T-helper 17 cell (primary cell): ENCODE data around the gene GRID2IP. TPM values are rescaled to one million over a fixed set of nuclear protein-coding genes. Genes with fewer than 3 reads are reported as not detected.

ENCODE experiments used
- ATAC-seq: fragments of 150-1000 bp; cut with Tn5 transposase; 2 replicates; pipeline ENCODE4 v1.10.0; 2021; ENCODE audit warnings: mild to moderate bottlenecking, moderate library complexity
- DNase-seq, 3 donors: peaks; one replicate each; pipeline versions ENCODE4 v3.0.0 to v3.0.0-alpha.2; 2020 to 2021
- H3K9me3 ChIP-seq: one replicate; pipeline ENCODE4 v1.7.0; 2013; ENCODE audit warnings: low read length, mild to moderate bottlenecking; ENCODE audit not compliant: control insufficient read depth, poor library complexity, severe bottlenecking
- H3K27ac Mint-ChIP-seq: one replicate; pipeline ENCODE4 v1.8.0; 2022; ENCODE audit warnings: mild to moderate bottlenecking, moderate library complexity, mixed read lengths
- H3K27me3 Mint-ChIP-seq: one replicate; pipeline ENCODE4 v1.8.0; 2022; ENCODE audit warnings: mixed read lengths
- H3K36me3 Mint-ChIP-seq: one replicate; pipeline ENCODE4 v1.8.0; 2022; ENCODE audit warnings: low read depth, mixed read lengths
- H3K4me1 Mint-ChIP-seq: one replicate; pipeline ENCODE4 v1.8.0; 2022; ENCODE audit warnings: mild to moderate bottlenecking, mixed read lengths
- H3K4me3 Mint-ChIP-seq: one replicate; pipeline ENCODE4 v1.8.0; 2022; ENCODE audit warnings: mild to moderate bottlenecking, moderate library complexity, mixed read lengths
- total RNA-seq, 4 donors: library from RNA in 2 of 4; stranded (reverse) in 2 of 4; gene quantifications; one replicate each; pipeline ENCODE4 v1.2.3 and lab custom pipeline; 2022 to 2026

Gene GRID2IP
- total RNA-seq, 2 donors from 2014 or later, result 0.17 to 0.18 TPM

- Mint-ChIP-seq H3K4me3 (peak overlapping the region; percentile 90), H3K36me3 (peaks cover 5% of the 10 kb centered on the region), H3K27ac (no peak overlapping the region), H3K27me3 (peaks cover 33% of the 10 kb centered on the region), H3K4me1 (peaks cover 7% of the 10 kb centered on the region)
- H3K9me3 ChIP-seq, result no peaks in the 10 kb centered on the region
- ATAC-seq (no peak), DNase-seq (no peak)
These were observed 24.3 kb downstream of the GRID2IP start for GRCh38 chr7:6526997-6527378.

GRCh38 chr7:6520163-6520981, 30.9 kb downstream of the GRID2IP start:
- DNase-seq, result no peak
- H3K4me1 Mint-ChIP-seq, result peaks cover 8% of the 10 kb centered on the region
- no peak overlapping the region for H3K4me3 Mint-ChIP-seq
- H3K36me3 Mint-ChIP-seq, result peaks cover 2% of the 10 kb centered on the region
- no peak overlapping the region for H3K27ac Mint-ChIP-seq
- no peak for ATAC-seq
- no peaks in the 10 kb centered on the region for H3K9me3 ChIP-seq
- H3K27me3 Mint-ChIP-seq, result peaks cover 37% of the 10 kb centered on the region

GRCh38 chr7:6516387-6516983, 34.8 kb downstream of the GRID2IP start:
- DNase-seq (peak; percentile 36 to 43 (median 41)), ATAC-seq (peak; percentile 80)
- Mint-ChIP-seq H3K27ac (peak overlapping the region; percentile 79), H3K27me3 (peaks cover 14% of the 10 kb centered on the region), H3K36me3 (no peaks in the 10 kb centered on the region), H3K4me3 (peak overlapping the region; percentile 86), H3K4me1 (peaks cover 8% of the 10 kb centered on the region)
- no peaks in the 10 kb centered on the region for H3K9me3 ChIP-seq

- H3K36me3 Mint-ChIP-seq, result no peaks in the 10 kb centered on the region
- no peak overlapping the region for H3K27ac Mint-ChIP-seq
- no peak for DNase-seq
These were observed 37.7 kb downstream of the GRID2IP start for GRCh38 chr7:6513541-6513940.

DNA sequence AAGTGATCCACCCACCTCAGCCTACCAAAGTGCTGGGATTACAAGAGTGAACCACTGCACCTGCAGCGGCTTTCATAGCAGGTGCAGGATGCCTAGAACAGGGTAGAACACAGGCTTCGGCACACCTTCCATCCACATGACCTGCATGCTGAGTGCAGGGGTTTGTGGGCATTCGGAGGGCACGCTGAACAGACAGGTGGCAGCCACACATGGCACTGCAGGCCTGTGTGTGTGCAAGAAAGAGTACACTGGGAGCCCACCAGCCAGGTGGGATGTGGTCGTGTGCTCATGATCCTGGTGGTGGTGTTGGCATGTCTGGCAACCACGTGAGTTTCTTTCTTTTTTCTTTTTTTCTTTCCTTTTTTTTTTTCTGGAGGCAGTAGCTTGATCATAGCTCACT, 38.4 kb downstream of the GRID2IP start:
- DNase-seq (no peak), ATAC-seq (no peak)
- Mint-ChIP-seq H3K36me3 (no peaks in the 10 kb centered on the region), H3K27ac (no peak overlapping the region), H3K4me3 (no peak overlapping the region), H3K4me1 (peaks cover 8% of the 10 kb centered on the region), H3K27me3 (peaks cover 5% of the 10 kb centered on the region)
- no peaks in the 10 kb centered on the region for H3K9me3 ChIP-seq

More at GRCh38 chr7:6513541-6513940, 37.7 kb downstream of the GRID2IP start:
- H3K4me1 Mint-ChIP-seq, result peaks cover 8% of the 10 kb centered on the region
- H3K27me3 Mint-ChIP-seq, result peaks cover 5% of the 10 kb centered on the region
- no peak overlapping the region for H3K4me3 Mint-ChIP-seq
- no peaks in the 10 kb centered on the region for H3K9me3 ChIP-seq
- no peak for ATAC-seq

DNA sequence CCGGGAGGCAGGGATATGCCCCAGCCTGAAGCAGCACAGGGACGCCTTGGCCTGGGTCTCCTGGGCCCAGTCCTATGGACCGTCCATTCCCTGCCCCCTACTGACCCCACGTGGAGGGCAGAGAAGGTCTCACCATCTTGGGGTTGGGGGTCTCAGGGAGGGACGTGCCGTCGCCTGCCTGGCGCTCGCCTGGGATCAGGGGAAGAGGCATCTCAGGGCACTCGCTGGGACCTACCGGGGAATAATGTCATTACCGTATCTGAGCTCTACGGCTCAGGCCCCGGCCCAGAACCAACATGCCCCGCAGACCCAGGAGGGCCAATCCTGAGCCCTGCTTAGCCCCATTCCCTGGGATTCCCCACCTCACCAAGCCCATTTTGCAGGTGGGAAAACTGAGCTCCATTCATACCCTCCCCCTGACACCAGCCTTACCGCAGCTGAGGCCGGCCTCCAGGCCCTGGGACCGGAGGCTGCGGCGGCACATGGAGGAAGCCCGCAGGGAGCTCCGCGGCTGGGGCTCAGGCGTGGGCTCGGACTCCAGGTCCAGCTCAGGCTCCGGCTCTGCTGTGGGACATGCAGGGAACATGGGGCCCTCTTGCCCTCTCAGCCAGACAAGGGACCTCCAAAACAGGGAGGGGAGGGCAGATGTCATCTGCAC, 40.7 kb downstream of the GRID2IP start:
- no peaks in the 10 kb centered on the region for H3K9me3 ChIP-seq
- H3K4me3 Mint-ChIP-seq, result no peak overlapping the region
- no peak for DNase-seq
- peaks cover 2% of the 10 kb centered on the region for H3K36me3 Mint-ChIP-seq
- no peak overlapping the region for H3K27ac Mint-ChIP-seq
- H3K4me1 Mint-ChIP-seq, result no peaks in the 10 kb centered on the region
- peaks cover 5% of the 10 kb centered on the region for H3K27me3 Mint-ChIP-seq
- no peak for ATAC-seq

- ATAC-seq (no peak), DNase-seq (no peak)
- no peaks in the 10 kb centered on the region for H3K4me1 Mint-ChIP-seq
- no peak overlapping the region for H3K4me3 Mint-ChIP-seq
- no peak overlapping the region for H3K27ac Mint-ChIP-seq
- H3K27me3 Mint-ChIP-seq, result peaks cover 5% of the 10 kb centered on the region
- no peaks in the 10 kb centered on the region for H3K9me3 ChIP-seq
- peaks cover 2% of the 10 kb centered on the region for H3K36me3 Mint-ChIP-seq
These were observed 42.3 kb downstream of the GRID2IP start for GRCh38 chr7:6508950-6509349.

- ATAC-seq (no peak), DNase-seq (no peak)
- peaks cover 2% of the 10 kb centered on the region for H3K36me3 Mint-ChIP-seq
- no peak overlapping the region for H3K4me3 Mint-ChIP-seq
- H3K9me3 ChIP-seq, result no peaks in the 10 kb centered on the region
- peaks cover 5% of the 10 kb centered on the region for H3K27me3 Mint-ChIP-seq
- no peaks in the 10 kb centered on the region for H3K4me1 Mint-ChIP-seq
- H3K27ac Mint-ChIP-seq, result no peak overlapping the region
These were observed 42.7 kb downstream of the GRID2IP start for GRCh38 chr7:6508539-6508938.

DNA sequence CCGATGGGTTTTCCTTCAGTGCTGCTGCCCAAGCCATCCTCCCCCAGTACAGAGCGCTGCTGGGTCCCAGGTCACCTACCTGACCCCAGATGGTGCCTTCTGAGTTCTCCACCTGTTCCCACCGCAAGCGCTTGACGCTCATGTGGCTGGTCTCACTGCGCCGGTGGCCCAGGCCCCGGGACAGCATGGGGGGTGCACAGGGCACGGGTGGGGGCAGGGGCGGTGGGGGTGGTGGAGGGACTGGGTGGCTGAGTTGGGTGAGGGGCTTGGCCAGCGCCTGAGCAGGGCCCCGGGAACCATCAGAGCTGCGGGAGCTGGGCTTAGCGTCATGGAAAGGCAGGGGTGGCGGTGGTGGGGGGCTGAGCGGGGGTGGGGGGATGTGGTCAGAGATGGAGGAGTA, 43.4 kb downstream of the GRID2IP start:
- Mint-ChIP-seq H3K4me1 (no peaks in the 10 kb centered on the region), H3K27me3 (peaks cover 5% of the 10 kb centered on the region), H3K36me3 (peaks cover 2% of the 10 kb centered on the region), H3K27ac (no peak overlapping the region), H3K4me3 (no peak overlapping the region)
- DNase-seq, result no peak
- ATAC-seq, result no peak
- H3K9me3 ChIP-seq, result no peaks in the 10 kb centered on the region

- DNase-seq, result no peak
- Mint-ChIP-seq H3K27ac (no peak overlapping the region), H3K27me3 (peaks cover 5% of the 10 kb centered on the region), H3K36me3 (peaks cover 2% of the 10 kb centered on the region), H3K4me1 (no peaks in the 10 kb centered on the region), H3K4me3 (peak overlapping the region; percentile 94)
- H3K9me3 ChIP-seq, result no peaks in the 10 kb centered on the region
- no peak for ATAC-seq
These were observed 45.3 kb downstream of the GRID2IP start for GRCh38 chr7:6505685-6506559.

DNA sequence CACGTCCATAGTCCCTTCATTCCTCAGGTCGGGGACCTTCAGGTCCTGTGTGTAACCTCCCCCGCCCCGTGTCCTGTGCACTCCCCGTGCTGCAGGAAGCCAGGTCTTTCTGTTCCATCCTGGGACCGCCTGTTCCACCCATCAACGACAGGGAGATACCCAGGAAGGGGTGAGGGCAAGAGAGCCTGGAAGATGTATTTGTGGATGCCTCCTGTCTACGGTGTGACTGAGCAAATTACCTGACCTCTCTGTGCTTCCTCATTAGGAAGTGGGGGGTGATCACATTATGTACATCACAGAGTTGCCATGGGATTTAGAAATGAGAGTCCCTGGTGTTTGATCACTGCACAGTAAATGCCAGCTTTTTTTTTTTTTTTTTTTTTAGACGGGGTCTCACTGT, 46.3 kb downstream of the GRID2IP start:
- peaks cover 5% of the 10 kb centered on the region for H3K27me3 Mint-ChIP-seq
- DNase-seq (no peak), ATAC-seq (no peak)
- H3K4me1 Mint-ChIP-seq, result no peaks in the 10 kb centered on the region
- peak overlapping the region; percentile 94 for H3K4me3 Mint-ChIP-seq
- H3K9me3 ChIP-seq, result no peaks in the 10 kb centered on the region
- H3K27ac Mint-ChIP-seq, result no peak overlapping the region
- H3K36me3 Mint-ChIP-seq, result peaks cover 2% of the 10 kb centered on the region

DNA sequence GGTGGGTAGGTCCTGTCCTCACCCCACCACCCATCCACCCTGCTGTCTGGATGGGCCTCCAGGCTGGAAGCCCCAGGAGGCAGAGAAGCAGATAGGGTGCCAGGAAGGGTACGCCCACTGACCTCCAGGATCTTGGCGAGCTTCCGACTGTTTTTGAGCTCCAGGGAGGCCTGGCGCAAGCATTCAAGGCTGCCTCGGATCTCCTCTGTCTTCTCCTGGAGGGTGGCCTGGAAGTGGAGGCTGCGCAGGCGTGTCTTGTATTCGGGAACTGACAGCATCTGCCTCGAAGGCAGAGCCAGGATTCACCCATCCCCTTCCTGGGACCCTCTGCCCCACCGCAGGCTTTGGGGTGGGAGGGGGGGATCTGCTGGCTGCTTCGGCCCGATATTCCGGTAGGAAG, 48.4 kb downstream of the GRID2IP start:
- peaks cover 2% of the 10 kb centered on the region for H3K36me3 Mint-ChIP-seq
- H3K4me3 Mint-ChIP-seq, result no peak overlapping the region
- H3K9me3 ChIP-seq, result no peaks in the 10 kb centered on the region
- peaks cover 5% of the 10 kb centered on the region for H3K27me3 Mint-ChIP-seq
- no peaks in the 10 kb centered on the region for H3K4me1 Mint-ChIP-seq
- H3K27ac Mint-ChIP-seq, result no peak overlapping the region
- DNase-seq (no peak), ATAC-seq (no peak)
